GM12878 (cell line): ENCODE results near the gene REEP2. TPM values are rescaled to one million over a fixed set of nuclear protein-coding genes. Genes with fewer than 3 reads are reported as not detected.

Source experiments
- BCL3 ChIP-seq: IDR thresholded peaks from 2 replicates; pipeline ENCODE4 v1.6.1; 2011; ENCODE audit warnings: borderline replicate concordance, low read depth, mild to moderate bottlenecking, moderate library complexity, low read length; ENCODE audit not compliant: insufficient read depth, poor library complexity, severe bottlenecking
- CBX5 ChIP-seq: sonication (generic); IDR thresholded peaks from 2 replicates; pipeline ENCODE4 v1.6.1; 2016; ENCODE audit warnings: low read depth, moderate library complexity, mild to moderate bottlenecking, inconsistent platforms
- CTCF ChIP-seq, 3 experiments: IDR thresholded peaks in 2 of 3; conservative IDR thresholded peaks in 1 of 3; 2 replicates each; pipeline ENCODE4 v1.5.1; 2011; ENCODE audit warnings: low read depth in 3 of 3, low read length in 3 of 3, mild to moderate bottlenecking in 3 of 3, control low read depth in 2 of 3, moderate library complexity in 2 of 3, inconsistent platforms in 1 of 3, mixed read lengths in 1 of 3; ENCODE audit not compliant: control insufficient read depth in 2 of 3, insufficient read depth in 1 of 3; ENCODE audit errors: extremely low read depth in 1 of 3
- HDAC2 ChIP-seq: fragments of 200-600 bp; sonication (generic); IDR thresholded peaks from 2 replicates; pipeline ENCODE4 v1.6.1; 2017
- KDM1A ChIP-seq: fragments of 200-600 bp; sonication (generic); IDR thresholded peaks from 2 replicates; pipeline ENCODE4 v1.6.1; 2016; ENCODE audit warnings: borderline replicate concordance
- LARP7 ChIP-seq: fragments of 450-650 bp; IDR thresholded peaks from 2 replicates; pipeline ENCODE4 v1.6.1; 2017; ENCODE audit warnings: mild to moderate bottlenecking
- MAX ChIP-seq: IDR thresholded peaks from 2 replicates; pipeline ENCODE4 v1.6.1; 2012; ENCODE audit warnings: low read depth, low read length, improper control_type of control experiment
- MEF2A ChIP-seq: IDR thresholded peaks from 2 replicates; pipeline ENCODE4 v1.6.1; 2011; ENCODE audit warnings: low read depth, mild to moderate bottlenecking, low read length, moderate library complexity; ENCODE audit not compliant: insufficient read depth
- MXI1 ChIP-seq: fragments of 150-350 bp; IDR thresholded peaks from 2 replicates; pipeline ENCODE4 v1.6.1; 2011; ENCODE audit warnings: low read depth, mild to moderate bottlenecking, inconsistent platforms, low read length, improper control_type of control experiment
- MYB ChIP-seq: fragments of 150-350 bp; IDR thresholded peaks from 2 replicates; pipeline ENCODE4 v1.6.1; 2014; ENCODE audit warnings: mild to moderate bottlenecking, low read depth, low read length, borderline replicate concordance
- NFXL1 ChIP-seq: fragments of 450-650 bp; IDR thresholded peaks from 2 replicates; pipeline ENCODE4 v1.6.1; 2017; ENCODE audit warnings: antibody characterized with exemption, mild to moderate bottlenecking, borderline replicate concordance
- NR2C2 ChIP-seq: IDR thresholded peaks from 2 replicates; pipeline ENCODE4 v1.6.1; 2011; ENCODE audit warnings: borderline replicate concordance, low read depth; ENCODE audit not compliant: control insufficient read depth, insufficient read length
- POLR2AphosphoS2 ChIP-seq: IDR thresholded peaks from 2 replicates; pipeline ENCODE4 v1.6.1; 2011; ENCODE audit warnings: low read depth, mild to moderate bottlenecking, low read length, improper control_type of control experiment, moderate library complexity
- RELA ChIP-seq: fragments of 450-650 bp; IDR thresholded peaks from 2 replicates; pipeline ENCODE4 v1.8.0; 2014; ENCODE audit warnings: borderline replicate concordance; ENCODE audit not compliant: partially characterized antibody
- RUNX3 ChIP-seq: IDR thresholded peaks from 2 replicates; pipeline ENCODE4 v1.6.1; 2012; ENCODE audit warnings: low read length, inconsistent platforms
- SMARCA5 ChIP-seq: fragments of 450-650 bp; IDR thresholded peaks from 2 replicates; pipeline ENCODE4 v1.6.1; 2017; ENCODE audit warnings: mild to moderate bottlenecking
- STAT3 ChIP-seq: IDR thresholded peaks from 2 replicates; pipeline ENCODE4 v1.6.1; 2011; ENCODE audit warnings: low read depth, low read length, improper control_type of control experiment
- TARDBP ChIP-seq: IDR thresholded peaks from 2 replicates; pipeline ENCODE4 v1.6.1; 2016; ENCODE audit warnings: borderline replicate concordance
- USF2 ChIP-seq: IDR thresholded peaks from 2 replicates; pipeline ENCODE4 v1.6.1; 2011; ENCODE audit warnings: low read depth, low read length, improper control_type of control experiment, borderline replicate concordance
- ZBTB4 ChIP-seq: fragments of 450-650 bp; formaldehyde crosslinking; IDR thresholded peaks from 2 replicates; pipeline ENCODE4 v1.4.0; 2022; ENCODE audit warnings: mild to moderate bottlenecking, moderate library complexity
- ZNF217 ChIP-seq: fragments of 450-650 bp; IDR thresholded peaks from 2 replicates; pipeline ENCODE4 v1.6.1; 2017; ENCODE audit warnings: antibody characterized with exemption, mild to moderate bottlenecking
- ZNF384 ChIP-seq: IDR thresholded peaks from 2 replicates; pipeline ENCODE4 v1.6.1; 2012; ENCODE audit warnings: low read depth, mild to moderate bottlenecking, low read length, improper control_type of control experiment, borderline replicate concordance
- ZZZ3 ChIP-seq: IDR thresholded peaks from 2 replicates; pipeline ENCODE4 v1.6.1; 2011; ENCODE audit warnings: low read depth; ENCODE audit not compliant: control insufficient read depth, insufficient read length
- polyA plus RNA-seq, 11 experiments: library from polyadenylated mRNA; depleted of rRNA in 4 of 11; unstranded in 6 of 11; stranded (reverse) in 5 of 11; fragments of >200 nt; fragmentation: Nextera tagmentation in 4 of 11; fragmentation: Illumina TruSeq in 1 of 11; extraction: Ambion mirVana in 4 of 11; extraction: Trizol in 1 of 11; gene quantifications; 1 replicate in 1 of 11; 2 replicates in 10 of 11; pipeline versions ENCODE4 v1.2.1 to v1.2.3, GENCODE V29; 2011 to 2016; ENCODE audit warnings: inconsistent platforms in 2 of 11, missing spikeins in 2 of 11, low read depth in 1 of 11
- total RNA-seq, 4 experiments: library from RNA; depleted of rRNA in 3 of 4; stranded (reverse); fragments of >200 nt in 3 of 4; fragmentation: Illumina TruSeq in 1 of 4; extraction: Trizol in 1 of 4; gene quantifications; 2 replicates each; pipeline versions ENCODE4 v1.2.1 to v1.2.3, GENCODE V29; 2013 to 2021

REEP2 gene
- total and polyA plus RNA-seq, 10 of the 15 experiments (the other 5 are each of a cell fraction or from before 2014, with no cell fraction given) = 0.10 to 3.1 (median 2.0) TPM

GRCh38 chr5:138464008-138464387 is 25.1 kb downstream of the REEP2 start (continued):
- TF ChIP-seq SMARCA5 (no peak; the same call in 1 of the 2 replicates), MYB (no peak), TARDBP (no peak), MXI1 (peak; percentile 45; the same call in 1 of the 2 replicates), CTCF (IDR thresholded peaks at IDR 0.05 in 2 of 3, conservative IDR thresholded peaks at IDR 0.05 in 1 of 3; ENCODE audit: control insufficient read depth in 2 of 3, extremely low read depth in 1 of 3, insufficient read depth in 1 of 3, low read depth in 3 of 3, low read length in 3 of 3) (peak; percentile 79 to 81 (median 80)), RELA (peak; percentile 55), KDM1A (no peak), USF2 (no peak), POLR2AphosphoS2 (peak; percentile 47), ZNF384 (no peak), ZNF217 (no peak), ZBTB4 (CRISPR knock-in tag) (no peak), HDAC2 (no peak), NFXL1 (no peak), MEF2A (no peak), NR2C2 (no peak), CBX5 (no peak), MAX (no peak; the same call in 1 of the 2 replicates), LARP7 (no peak), RUNX3 (no peak), BCL3 (no peak), STAT3 (no peak), ZZZ3 (no peak)
